Brain microvascular endothelial cell (primary cell): Measurements from ENCODE around the gene NRP2.

ENCODE experiments used
- DNase-seq: peaks from one replicate; pipeline ENCODE4 v3.0.0-alpha.2; 2020
- H3K27ac ChIP-seq: fragments of 250-450 bp; sonication (Bioruptor Pico); 2 replicates; pipeline ENCODE4 v1.5.1; 2020; ENCODE audit warnings: mild to moderate bottlenecking, moderate library complexity
- H3K27me3 ChIP-seq: fragments of 250-450 bp; sonication (Bioruptor Pico); replicated peaks from 2 replicates; pipeline ENCODE4 v1.5.1; 2020; ENCODE audit warnings: mild to moderate bottlenecking
- H3K36me3 ChIP-seq: fragments of 250-450 bp; sonication (Bioruptor Pico); replicated peaks from 2 replicates; pipeline ENCODE4 v1.5.1; 2020; ENCODE audit warnings: mild to moderate bottlenecking
- H3K4me3 ChIP-seq: 2 replicates; pipeline ENCODE4 v1.5.1; 2011; ENCODE audit warnings: low read depth, mild to moderate bottlenecking, control low read depth, low read length, moderate library complexity
- in situ Hi-C: cut with HindIII; loops from 2 replicates; pipeline ENCODE4 v1.10.0; 2017; ENCODE audit warnings: low sequenced_read_pairs, low pct_ligation_motif_present
- TF ChIP-seq, protein P1 (sequence below): IDR thresholded peaks from 2 replicates; pipeline ENCODE4 v1.5.1; 2011; ENCODE audit warnings: low read depth, mild to moderate bottlenecking, moderate library complexity, low read length, control low read depth, inconsistent platforms; ENCODE audit errors: missing control alignments

Gene NRP2

DNA sequence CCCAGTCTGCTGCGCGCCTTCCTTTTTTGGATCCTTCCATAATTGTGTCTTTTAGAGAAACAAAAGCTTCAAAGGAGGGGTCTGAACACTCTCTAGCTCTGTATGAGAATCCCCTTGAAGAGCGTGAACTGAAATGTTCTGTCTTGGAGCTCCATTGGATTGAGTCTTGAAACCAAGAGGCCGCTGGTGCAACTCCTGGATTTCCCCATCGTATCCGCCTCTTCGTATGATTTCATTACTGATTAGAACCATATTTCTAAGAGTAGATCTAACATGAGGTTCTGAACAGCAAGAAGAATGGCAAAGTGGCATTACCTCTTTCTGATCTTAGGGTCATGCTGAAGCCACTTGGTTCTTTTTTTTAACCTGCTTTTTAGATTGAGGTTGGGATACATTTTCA is 31.4 kb upstream of the NRP2 start:
- DNase-seq: no peak
- Histone ChIP-seq H3K27ac (no peak overlapping the region), H3K36me3 (no peaks in the 10 kb centered on the region), H3K27me3 (no peaks in the 10 kb centered on the region), H3K4me3 (no peak overlapping the region)
- TF ChIP-seq, protein P1, sequence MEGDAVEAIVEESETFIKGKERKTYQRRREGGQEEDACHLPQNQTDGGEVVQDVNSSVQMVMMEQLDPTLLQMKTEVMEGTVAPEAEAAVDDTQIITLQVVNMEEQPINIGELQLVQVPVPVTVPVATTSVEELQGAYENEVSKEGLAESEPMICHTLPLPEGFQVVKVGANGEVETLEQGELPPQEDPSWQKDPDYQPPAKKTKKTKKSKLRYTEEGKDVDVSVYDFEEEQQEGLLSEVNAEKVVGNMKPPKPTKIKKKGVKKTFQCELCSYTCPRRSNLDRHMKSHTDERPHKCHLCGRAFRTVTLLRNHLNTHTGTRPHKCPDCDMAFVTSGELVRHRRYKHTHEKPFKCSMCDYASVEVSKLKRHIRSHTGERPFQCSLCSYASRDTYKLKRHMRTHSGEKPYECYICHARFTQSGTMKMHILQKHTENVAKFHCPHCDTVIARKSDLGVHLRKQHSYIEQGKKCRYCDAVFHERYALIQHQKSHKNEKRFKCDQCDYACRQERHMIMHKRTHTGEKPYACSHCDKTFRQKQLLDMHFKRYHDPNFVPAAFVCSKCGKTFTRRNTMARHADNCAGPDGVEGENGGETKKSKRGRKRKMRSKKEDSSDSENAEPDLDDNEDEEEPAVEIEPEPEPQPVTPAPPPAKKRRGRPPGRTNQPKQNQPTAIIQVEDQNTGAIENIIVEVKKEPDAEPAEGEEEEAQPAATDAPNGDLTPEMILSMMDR: no peak
- in situ Hi-C loops: no loop called here

DNA sequence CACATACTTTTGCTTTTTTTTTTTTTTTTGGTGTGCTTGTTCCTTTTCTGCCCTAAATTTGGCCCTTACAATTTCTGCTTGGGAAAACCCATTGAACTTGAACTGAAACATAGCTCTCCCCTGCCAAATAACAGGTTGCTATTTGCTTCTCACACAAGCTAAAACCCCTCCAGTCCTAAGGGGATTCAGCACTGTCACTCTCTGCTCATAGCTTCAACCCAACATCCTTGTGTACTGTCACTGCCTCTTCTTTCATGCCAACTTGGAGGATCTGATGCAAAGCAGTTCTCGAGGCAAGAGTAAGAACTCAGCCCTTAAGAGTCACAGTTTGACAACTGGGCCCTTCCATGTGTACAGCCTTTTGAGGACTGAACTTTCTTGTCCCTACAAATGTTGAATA is 30.6 kb upstream of the NRP2 start:
- TF ChIP-seq, protein P1: no peak
- in situ Hi-C loops: no loop called here
- no peaks in the 10 kb centered on the region for H3K36me3 ChIP-seq
- H3K27ac ChIP-seq: no peak overlapping the region
- H3K4me3 ChIP-seq: no peak overlapping the region
- DNase-seq: no peak
- no peaks in the 10 kb centered on the region for H3K27me3 ChIP-seq

DNA sequence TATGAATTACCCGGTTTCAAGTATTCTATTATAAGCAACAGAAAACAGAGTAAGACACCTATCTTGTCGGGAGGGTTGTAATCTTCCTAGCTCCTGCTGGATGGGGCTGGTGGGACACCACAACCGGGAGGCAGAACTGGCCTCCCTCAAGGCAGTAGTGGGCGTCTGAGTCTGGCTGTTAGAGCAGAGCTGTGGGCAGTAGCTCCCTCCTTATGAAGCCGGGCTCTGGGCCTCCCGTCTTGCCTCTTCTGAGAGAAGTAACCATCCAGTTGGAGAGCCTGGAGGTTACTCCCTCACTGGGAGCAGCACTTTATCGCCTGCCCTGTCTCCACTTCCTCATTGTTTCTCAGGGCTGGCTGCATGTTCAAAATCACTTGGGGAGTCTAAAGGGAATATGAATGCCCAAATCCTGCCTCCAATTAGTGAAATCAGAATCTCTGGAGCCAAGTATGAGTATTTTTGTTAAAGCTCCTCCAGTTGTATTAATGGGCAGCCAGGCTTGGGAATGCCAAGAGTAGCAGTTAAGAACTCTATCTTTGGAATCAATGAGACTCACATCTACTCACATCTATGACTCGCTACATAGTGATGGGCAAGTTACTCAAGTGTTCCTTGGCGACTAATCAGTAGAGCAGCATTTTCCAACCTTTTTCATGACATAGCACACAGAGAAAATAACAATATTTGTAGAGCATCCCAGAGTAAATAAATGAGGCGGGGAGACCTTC is 27.3 kb upstream of the NRP2 start:
- Histone ChIP-seq H3K27ac (no peak overlapping the region), H3K27me3 (no peaks in the 10 kb centered on the region), H3K4me3 (no peak overlapping the region), H3K36me3 (no peaks in the 10 kb centered on the region)
- DNase-seq: peak; percentile 59
- TF ChIP-seq, protein P1: no peak
- in situ Hi-C loops: no loop called here

DNA sequence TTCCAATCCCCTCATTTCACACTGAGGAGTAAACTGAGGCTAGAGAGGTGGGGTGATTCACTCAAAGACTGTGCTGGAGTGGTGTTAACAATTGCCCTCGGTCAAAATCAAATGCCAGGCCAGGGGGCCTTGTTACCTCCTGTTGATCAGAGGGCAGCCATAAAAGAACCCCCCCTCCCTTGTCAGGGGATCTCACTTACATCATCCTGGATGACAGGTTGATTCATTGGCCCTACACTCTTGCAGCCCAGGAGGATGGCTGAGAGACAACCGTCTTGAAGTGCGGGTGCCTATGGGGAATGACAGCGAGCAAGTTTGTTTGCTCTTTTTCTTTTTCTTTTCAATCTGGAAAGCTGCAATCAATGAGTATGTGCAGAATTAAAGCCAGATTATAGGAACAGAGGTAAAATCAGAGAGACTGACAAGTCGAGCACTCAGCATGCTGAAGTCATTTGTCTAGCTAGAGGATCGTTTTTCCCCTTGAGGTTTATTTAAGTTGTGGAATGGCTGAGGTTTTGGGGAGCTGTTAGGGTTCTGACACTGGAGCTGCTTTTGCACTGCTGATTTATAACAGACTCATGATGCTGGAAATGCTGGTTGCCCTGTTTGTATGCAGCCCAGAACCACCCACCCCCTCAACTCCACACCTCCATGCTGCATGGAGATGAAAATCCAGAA is 26.4 kb upstream of the NRP2 start:
- no peaks in the 10 kb centered on the region for H3K27me3 ChIP-seq
- TF ChIP-seq, protein P1: no peak
- no peak overlapping the region for H3K27ac ChIP-seq
- H3K36me3 ChIP-seq: no peaks in the 10 kb centered on the region
- no peak for DNase-seq
- in situ Hi-C loops: no loop called here
- H3K4me3 ChIP-seq: no peak overlapping the region

DNA sequence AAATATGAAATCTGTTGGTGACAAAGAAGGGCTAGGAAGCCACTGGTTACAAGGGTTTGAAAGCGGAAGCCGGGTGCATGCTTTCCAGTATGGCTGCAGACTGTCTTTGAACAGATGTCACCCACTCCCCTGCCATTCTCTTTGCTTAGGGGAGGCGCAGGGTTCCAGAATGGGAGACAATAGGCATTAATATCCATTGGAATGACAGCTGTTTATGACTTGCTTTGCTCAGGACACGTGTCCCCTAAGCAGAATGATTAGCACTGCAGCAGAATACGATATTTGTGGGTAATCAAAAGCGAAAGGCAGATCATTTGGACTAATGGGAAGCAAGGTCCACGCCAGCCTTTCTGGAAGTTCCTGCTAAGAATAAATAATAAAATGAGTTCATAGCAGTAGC is 25.8 kb upstream of the NRP2 start:
- no peaks in the 10 kb centered on the region for H3K36me3 ChIP-seq
- no peak for DNase-seq
- H3K27ac ChIP-seq: no peak overlapping the region
- H3K27me3 ChIP-seq: no peaks in the 10 kb centered on the region
- no peak overlapping the region for H3K4me3 ChIP-seq
- TF ChIP-seq, protein P1: no peak
- in situ Hi-C loops: no loop called here
